Measurements from ENCODE around the gene PARVA.

DNA sequence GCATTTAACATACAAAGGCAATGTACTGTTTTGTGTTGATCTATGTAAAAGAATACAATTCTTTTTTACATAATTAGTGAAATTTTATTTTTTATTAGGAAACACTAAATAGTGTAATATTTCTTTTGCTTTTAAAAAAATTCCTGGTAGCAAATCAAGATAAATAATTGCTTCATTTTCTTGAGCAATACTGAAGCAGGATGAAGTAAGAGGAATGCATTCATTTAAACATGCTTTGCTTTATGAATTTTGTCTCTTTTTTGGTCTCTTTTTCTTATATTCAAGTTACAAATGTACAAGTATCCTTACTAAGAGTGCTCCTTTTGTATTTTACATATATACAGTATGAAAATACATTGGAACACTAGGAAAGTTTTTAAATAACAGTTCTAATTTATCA is 152.4 kb downstream of the PARVA start:
- TF ChIP-seq POLR2A (IDR thresholded peaks at IDR 0.05; ENCODE audit: low read depth, low read length), result no peak
- no peak for TF ChIP-seq TAF1 (IDR thresholded peaks at IDR 0.05; ENCODE audit: borderline replicate concordance, low read depth, low read length)
- no peak for TF ChIP-seq POLR2AphosphoS5 (IDR thresholded peaks at IDR 0.05; ENCODE audit: low read depth, low read length)
